ENCODE data around the gene CNDP2. TPM values are rescaled to one million over a fixed set of nuclear protein-coding genes. Genes with fewer than 3 reads are reported as not detected.

The CNDP2 gene
- total RNA-seq, 4 donors from 2014 or later: 37.5 to 48.9 (median 48.0) TPM

DNA sequence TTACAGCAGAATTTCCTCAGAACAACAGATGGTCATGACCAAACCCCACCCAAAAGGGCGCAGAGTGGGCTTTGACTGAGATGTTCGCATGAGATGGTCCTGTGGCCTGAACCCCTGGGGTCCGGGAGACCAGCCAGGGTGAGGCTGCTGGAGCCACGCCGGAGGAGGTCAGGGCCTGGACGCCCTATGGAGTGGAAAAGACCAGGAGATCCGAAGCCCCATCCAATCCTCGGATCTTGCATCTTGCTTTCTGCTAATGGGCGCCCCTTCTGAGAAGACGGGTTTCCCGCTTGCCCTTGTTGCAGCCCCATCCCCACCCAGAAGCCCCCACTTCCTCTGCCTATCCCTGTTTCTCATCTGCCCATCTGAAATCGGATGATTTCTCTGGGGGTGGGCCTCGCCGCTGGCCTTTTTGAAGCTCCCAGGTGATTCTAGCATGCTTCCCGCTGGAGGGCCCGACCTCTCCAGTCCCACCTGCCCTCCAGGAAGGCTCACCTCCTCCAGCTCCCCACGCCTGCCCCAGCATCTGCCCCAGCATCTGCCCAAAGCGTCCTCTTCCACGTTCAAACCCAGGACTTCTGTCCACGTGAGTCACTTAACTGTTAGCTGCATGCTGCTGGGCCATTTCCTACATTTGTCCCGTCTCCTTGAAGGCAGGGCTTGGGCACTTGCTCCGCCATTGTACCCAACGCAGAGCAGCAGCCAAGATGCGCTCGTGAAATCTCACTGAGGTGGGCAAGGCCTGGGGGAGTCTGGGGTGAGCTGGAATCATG, 33.8 kb downstream of the CNDP2 start:
- no peaks in the 10 kb centered on the region for H3K36me3 ChIP-seq
- H3K27ac ChIP-seq: no peak overlapping the region
- no peaks in the 10 kb centered on the region for H3K4me1 ChIP-seq
- no peak overlapping the region for H3K4me3 ChIP-seq
- no peaks in the 10 kb centered on the region for H3K27me3 ChIP-seq
- ATAC-seq: no peak
- no peaks in the 10 kb centered on the region for H3K9me3 ChIP-seq
- TF ChIP-seq, protein P1, sequence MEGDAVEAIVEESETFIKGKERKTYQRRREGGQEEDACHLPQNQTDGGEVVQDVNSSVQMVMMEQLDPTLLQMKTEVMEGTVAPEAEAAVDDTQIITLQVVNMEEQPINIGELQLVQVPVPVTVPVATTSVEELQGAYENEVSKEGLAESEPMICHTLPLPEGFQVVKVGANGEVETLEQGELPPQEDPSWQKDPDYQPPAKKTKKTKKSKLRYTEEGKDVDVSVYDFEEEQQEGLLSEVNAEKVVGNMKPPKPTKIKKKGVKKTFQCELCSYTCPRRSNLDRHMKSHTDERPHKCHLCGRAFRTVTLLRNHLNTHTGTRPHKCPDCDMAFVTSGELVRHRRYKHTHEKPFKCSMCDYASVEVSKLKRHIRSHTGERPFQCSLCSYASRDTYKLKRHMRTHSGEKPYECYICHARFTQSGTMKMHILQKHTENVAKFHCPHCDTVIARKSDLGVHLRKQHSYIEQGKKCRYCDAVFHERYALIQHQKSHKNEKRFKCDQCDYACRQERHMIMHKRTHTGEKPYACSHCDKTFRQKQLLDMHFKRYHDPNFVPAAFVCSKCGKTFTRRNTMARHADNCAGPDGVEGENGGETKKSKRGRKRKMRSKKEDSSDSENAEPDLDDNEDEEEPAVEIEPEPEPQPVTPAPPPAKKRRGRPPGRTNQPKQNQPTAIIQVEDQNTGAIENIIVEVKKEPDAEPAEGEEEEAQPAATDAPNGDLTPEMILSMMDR (IDR thresholded peaks at IDR 0.05): no peak
- TF ChIP-seq POLR2A (IDR thresholded peaks at IDR 0.05) (no peak), POLR2AphosphoS5 (IDR thresholded peaks at IDR 0.05) (no peak), EP300 (IDR thresholded peaks at IDR 0.05) (no peak)
- WGBS, 2 donors (ENCODE audit: low coverage in 1 of 2): 91 to 93% methylated on average over 7 to 15 of the region's 25 CpGs

- Histone ChIP-seq H3K4me3 (no peak overlapping the region), H3K9me3 (no peaks in the 10 kb centered on the region), H3K4me1 (no peaks in the 10 kb centered on the region), H3K27ac (no peak overlapping the region), H3K36me3 (no peaks in the 10 kb centered on the region), H3K27me3 (no peaks in the 10 kb centered on the region)
- 71 to 74% methylated on average over 1 to 3 of the region's 6 CpGs for WGBS, 2 donors (ENCODE audit: low coverage in 1 of 2)
- TF ChIP-seq POLR2A (IDR thresholded peaks at IDR 0.05) (no peak), EP300 (IDR thresholded peaks at IDR 0.05) (no peak), POLR2AphosphoS5 (IDR thresholded peaks at IDR 0.05) (no peak)
- TF ChIP-seq, protein P1 (IDR thresholded peaks at IDR 0.05): no peak
- ATAC-seq: no peak
These were observed 34.4 kb downstream of the CNDP2 start for GRCh38 chr18:74530584-74530862.

DNA sequence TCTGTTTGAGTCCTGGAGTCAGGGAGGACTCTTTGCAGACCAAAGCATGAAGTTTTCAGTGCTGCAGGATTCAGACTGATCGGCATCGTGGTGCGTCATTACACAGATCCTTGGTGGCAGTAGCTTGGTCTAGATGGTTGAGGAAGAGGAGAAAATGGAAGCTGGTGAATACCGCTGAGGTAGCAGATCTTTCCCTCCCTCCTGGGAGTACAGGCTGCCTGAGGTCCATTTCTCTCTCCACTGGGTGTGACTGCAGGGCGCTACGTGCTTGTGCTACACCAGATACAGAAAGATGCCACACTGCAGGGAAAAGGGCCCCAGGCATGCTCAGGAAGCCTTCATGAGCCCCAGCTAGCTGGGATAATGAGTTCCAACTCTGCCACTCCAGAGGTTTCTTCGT, 34.9 kb downstream of the CNDP2 start:
- ATAC-seq: no peak
- 64 to 86% methylated on average over 3 to 6 of the region's 7 CpGs for WGBS, 2 donors (ENCODE audit: low coverage in 1 of 2)

GRCh38 chr18:74532511-74533025, 36.4 kb downstream of the CNDP2 start:
- ATAC-seq: no peak
- Histone ChIP-seq H3K9me3 (no peaks in the 10 kb centered on the region), H3K27me3 (no peaks in the 10 kb centered on the region), H3K27ac (no peak overlapping the region), H3K4me1 (no peaks in the 10 kb centered on the region), H3K36me3 (no peaks in the 10 kb centered on the region), H3K4me3 (no peak overlapping the region)
- no peak for TF ChIP-seq POLR2AphosphoS5 (IDR thresholded peaks at IDR 0.05)
- TF ChIP-seq, protein P1 (IDR thresholded peaks at IDR 0.05): no peak
- no peak for TF ChIP-seq EP300 (IDR thresholded peaks at IDR 0.05)
- TF ChIP-seq POLR2A (IDR thresholded peaks at IDR 0.05): no peak
- WGBS, 2 donors (ENCODE audit: low coverage in 1 of 2): 59 to 94% methylated on average over 3 to 7 of the region's 9 CpGs

More for the DNA sequence above, 34.9 kb downstream of the CNDP2 start:
- Histone ChIP-seq H3K4me3 (no peak overlapping the region), H3K4me1 (no peaks in the 10 kb centered on the region), H3K27me3 (no peaks in the 10 kb centered on the region), H3K36me3 (no peaks in the 10 kb centered on the region), H3K9me3 (no peaks in the 10 kb centered on the region), H3K27ac (no peak overlapping the region)
- TF ChIP-seq EP300 (IDR thresholded peaks at IDR 0.05): no peak
- no peak for TF ChIP-seq POLR2AphosphoS5 (IDR thresholded peaks at IDR 0.05)
- no peak for TF ChIP-seq POLR2A (IDR thresholded peaks at IDR 0.05)
- TF ChIP-seq, protein P1 (IDR thresholded peaks at IDR 0.05): no peak

DNA sequence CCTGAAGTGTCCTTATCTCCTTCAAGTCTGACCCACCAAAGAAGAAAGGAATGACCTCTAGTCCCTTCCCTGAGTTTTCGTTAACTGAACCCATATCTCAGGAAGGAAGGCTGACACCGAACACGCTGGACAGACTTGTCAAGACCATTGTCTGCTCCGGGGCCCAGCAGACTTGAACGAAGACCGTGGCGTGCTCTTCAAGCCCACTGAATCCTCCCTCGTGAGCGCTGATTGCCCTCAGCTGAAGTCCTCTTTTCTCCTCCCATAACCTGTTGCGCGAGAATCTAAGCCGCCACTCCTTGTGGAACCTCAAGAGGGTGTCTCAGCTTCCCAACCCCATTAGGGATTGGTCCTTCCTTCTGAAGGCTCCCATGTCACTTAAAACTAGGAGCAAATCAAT, 37.5 kb downstream of the CNDP2 start:
- Histone ChIP-seq H3K4me1 (no peaks in the 10 kb centered on the region), H3K36me3 (no peaks in the 10 kb centered on the region), H3K4me3 (no peak overlapping the region), H3K9me3 (no peaks in the 10 kb centered on the region), H3K27ac (no peak overlapping the region), H3K27me3 (no peaks in the 10 kb centered on the region)
- ATAC-seq: no peak
- TF ChIP-seq, protein P1 (IDR thresholded peaks at IDR 0.05): no peak
- TF ChIP-seq POLR2A (IDR thresholded peaks at IDR 0.05): no peak
- TF ChIP-seq EP300 (IDR thresholded peaks at IDR 0.05): no peak
- TF ChIP-seq POLR2AphosphoS5 (IDR thresholded peaks at IDR 0.05): no peak
- 80% methylated on average over 1 of the region's 12 CpGs; no CpG with 5 or more reads in 1 of the 2 donors for WGBS, 2 donors (ENCODE audit: low coverage in 1 of 2)
